Nephron progenitor cell (in vitro differentiated cells): ENCODE measurements around the gene TCEA3.

Source experiments
- DNase-seq: peaks from one replicate; pipeline ENCODE4 v3.0.0; 2021
- H3K27ac Mint-ChIP-seq: 2 replicates; pipeline ENCODE4 v1.8.0; 2021; ENCODE audit warnings: mild to moderate bottlenecking, moderate library complexity, mixed read lengths
- H3K27me3 Mint-ChIP-seq: 2 replicates; pipeline ENCODE4 v1.8.0; 2021; ENCODE audit warnings: mild to moderate bottlenecking, low read depth, mixed read lengths; ENCODE audit not compliant: poor library complexity
- H3K36me3 Mint-ChIP-seq: 2 replicates; pipeline ENCODE4 v1.8.0; 2021; ENCODE audit warnings: low read depth, mixed read lengths
- H3K4me1 Mint-ChIP-seq: 2 replicates; pipeline ENCODE4 v1.8.0; 2021; ENCODE audit warnings: mixed read lengths
- H3K4me3 Mint-ChIP-seq: 2 replicates; pipeline ENCODE4 v1.8.0; 2021; ENCODE audit warnings: mild to moderate bottlenecking, moderate library complexity, mixed read lengths
- H3K9me3 Mint-ChIP-seq: 2 replicates; pipeline ENCODE4 v1.8.0; 2021; ENCODE audit warnings: mild to moderate bottlenecking, moderate library complexity, mixed read lengths
- TF ChIP-seq, protein P1 (sequence below): fragments of 200-600 bp; sonication (generic); IDR thresholded peaks from 2 replicates; pipeline ENCODE4 v1.5.0; 2021; ENCODE audit warnings: antibody characterized with exemption

TCEA3 gene

GRCh38 chr1:23434260-23434775 lies 9.8 kb upstream of the TCEA3 start:
- TF ChIP-seq, protein P1, sequence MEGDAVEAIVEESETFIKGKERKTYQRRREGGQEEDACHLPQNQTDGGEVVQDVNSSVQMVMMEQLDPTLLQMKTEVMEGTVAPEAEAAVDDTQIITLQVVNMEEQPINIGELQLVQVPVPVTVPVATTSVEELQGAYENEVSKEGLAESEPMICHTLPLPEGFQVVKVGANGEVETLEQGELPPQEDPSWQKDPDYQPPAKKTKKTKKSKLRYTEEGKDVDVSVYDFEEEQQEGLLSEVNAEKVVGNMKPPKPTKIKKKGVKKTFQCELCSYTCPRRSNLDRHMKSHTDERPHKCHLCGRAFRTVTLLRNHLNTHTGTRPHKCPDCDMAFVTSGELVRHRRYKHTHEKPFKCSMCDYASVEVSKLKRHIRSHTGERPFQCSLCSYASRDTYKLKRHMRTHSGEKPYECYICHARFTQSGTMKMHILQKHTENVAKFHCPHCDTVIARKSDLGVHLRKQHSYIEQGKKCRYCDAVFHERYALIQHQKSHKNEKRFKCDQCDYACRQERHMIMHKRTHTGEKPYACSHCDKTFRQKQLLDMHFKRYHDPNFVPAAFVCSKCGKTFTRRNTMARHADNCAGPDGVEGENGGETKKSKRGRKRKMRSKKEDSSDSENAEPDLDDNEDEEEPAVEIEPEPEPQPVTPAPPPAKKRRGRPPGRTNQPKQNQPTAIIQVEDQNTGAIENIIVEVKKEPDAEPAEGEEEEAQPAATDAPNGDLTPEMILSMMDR = no peak
- H3K9me3 Mint-ChIP-seq = no peaks in the 10 kb centered on the region
- peaks cover 4% of the 10 kb centered on the region for H3K27me3 Mint-ChIP-seq
- H3K4me1 Mint-ChIP-seq = no peaks in the 10 kb centered on the region
- H3K4me3 Mint-ChIP-seq = no peak overlapping the region
- no peak for DNase-seq
- no peak overlapping the region for H3K27ac Mint-ChIP-seq
- H3K36me3 Mint-ChIP-seq = peaks cover 74% of the 10 kb centered on the region

DNA sequence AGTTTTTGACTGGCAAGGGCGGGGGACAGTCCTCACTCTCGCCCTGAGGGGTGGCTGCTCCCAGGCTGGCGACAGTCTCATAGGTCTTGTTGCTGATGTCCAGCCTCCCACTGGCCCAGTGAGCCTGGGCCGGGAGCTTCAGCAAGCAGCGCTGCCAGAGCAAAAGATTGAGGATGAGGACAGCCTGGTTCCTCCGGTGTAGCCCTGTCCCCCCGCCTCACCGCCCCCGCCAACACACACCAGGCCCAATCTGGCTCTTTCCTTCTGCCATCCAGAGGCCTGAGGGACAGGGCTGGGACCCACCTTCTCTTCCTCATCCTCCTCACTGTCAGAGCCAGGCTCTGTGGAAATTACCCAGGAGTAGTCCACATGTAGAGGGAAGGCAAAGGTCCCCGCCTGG lies 8.6 kb upstream of the TCEA3 start:
- no peaks in the 10 kb centered on the region for H3K4me1 Mint-ChIP-seq
- H3K36me3 Mint-ChIP-seq = peaks cover 73% of the 10 kb centered on the region
- TF ChIP-seq, protein P1 = no peak
- no peak overlapping the region for H3K4me3 Mint-ChIP-seq
- H3K9me3 Mint-ChIP-seq = no peaks in the 10 kb centered on the region
- peaks cover 2% of the 10 kb centered on the region for H3K27me3 Mint-ChIP-seq
- peak overlapping the region; percentile 87 for H3K27ac Mint-ChIP-seq
- no peak for DNase-seq

DNA sequence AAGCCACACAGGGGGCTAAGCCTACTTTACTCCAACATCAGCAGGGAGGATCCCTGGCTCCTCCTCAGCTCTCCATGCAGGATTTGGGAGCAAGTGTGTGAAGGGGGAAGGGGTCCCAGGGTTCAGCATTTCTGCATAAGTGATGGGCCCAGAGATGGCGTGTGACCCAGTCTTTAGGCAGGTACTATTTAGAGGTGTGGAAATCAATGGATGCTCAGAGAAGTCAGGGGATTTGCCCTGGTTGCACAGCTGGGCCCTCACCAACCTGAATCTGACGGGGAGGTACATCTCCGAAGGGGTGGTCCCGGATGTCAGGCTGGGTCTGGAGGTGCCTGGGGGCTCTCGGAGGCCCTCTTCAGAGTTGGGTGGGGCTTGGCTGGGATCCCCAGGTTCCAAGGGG lies 6.9 kb upstream of the TCEA3 start:
- Mint-ChIP-seq H3K4me3 (no peak overlapping the region), H3K4me1 (no peaks in the 10 kb centered on the region), H3K27me3 (peaks cover 3% of the 10 kb centered on the region), H3K27ac (no peak overlapping the region), H3K9me3 (no peaks in the 10 kb centered on the region), H3K36me3 (peaks cover 74% of the 10 kb centered on the region)
- TF ChIP-seq, protein P1 = no peak
- no peak for DNase-seq

DNA sequence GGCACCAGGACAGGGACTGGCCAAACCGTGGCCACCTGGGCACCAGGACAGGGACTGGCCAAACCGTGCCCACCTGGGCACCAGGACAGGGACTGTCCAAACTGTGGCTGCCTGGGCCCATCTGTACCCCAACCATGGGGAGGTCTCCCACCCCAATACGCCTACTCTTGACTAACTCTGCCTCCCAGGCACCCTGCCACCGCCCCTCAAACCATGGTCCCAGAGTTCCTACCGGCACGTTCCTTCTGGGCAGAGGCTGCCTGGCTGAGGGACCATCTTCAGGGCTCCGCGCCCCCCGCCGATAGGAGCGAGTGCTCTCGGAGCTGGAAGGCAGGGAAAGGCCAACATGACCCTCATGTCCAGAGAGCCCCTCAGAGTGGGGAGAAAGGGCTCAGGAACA lies 6.3 kb upstream of the TCEA3 start:
- Mint-ChIP-seq H3K27ac (no peak overlapping the region), H3K27me3 (peaks cover 10% of the 10 kb centered on the region), H3K4me1 (no peaks in the 10 kb centered on the region), H3K9me3 (no peaks in the 10 kb centered on the region), H3K36me3 (peaks cover 74% of the 10 kb centered on the region), H3K4me3 (no peak overlapping the region)
- TF ChIP-seq, protein P1 = no peak
- DNase-seq = no peak

DNA sequence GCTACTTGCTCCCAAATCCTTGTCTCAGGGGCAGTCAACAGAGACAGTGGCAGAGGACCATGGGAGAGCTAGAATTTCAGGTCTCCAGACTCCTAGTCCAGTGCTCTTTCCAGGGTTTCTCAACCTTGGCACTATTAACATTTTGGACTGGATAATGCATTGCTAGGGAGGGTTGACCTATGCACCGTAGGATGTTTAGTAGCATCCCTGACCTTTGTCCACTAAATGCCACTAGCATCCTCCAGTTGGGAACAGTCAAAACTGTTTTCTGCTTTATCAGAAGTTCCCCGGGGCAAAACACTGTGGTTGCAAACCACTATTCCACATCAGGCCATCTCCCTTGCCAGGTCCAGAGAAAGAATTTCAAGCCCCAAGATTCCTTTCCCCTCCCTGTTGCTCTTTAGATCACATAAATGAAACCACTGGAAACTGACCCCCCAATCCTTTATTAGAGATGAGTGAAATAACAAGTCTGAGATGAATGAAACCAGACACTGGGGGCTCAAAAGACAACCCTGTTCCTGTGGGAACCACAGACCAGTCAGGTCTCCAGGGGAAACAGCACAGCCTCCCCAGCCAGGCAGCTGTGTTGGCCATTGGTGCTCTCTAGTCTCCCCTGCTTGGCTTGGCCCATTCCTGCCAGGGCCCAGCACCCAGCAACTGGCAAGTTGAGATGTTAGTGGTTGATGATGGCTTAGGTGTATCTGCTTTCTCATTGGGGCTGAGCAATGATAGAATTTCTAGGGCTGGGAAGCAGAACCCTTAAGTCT lies 3.8 kb upstream of the TCEA3 start:
- TF ChIP-seq, protein P1 = no peak
- no peak overlapping the region for H3K27ac Mint-ChIP-seq
- H3K9me3 Mint-ChIP-seq = no peaks in the 10 kb centered on the region
- H3K4me1 Mint-ChIP-seq = peaks cover 15% of the 10 kb centered on the region
- H3K27me3 Mint-ChIP-seq = peaks cover 34% of the 10 kb centered on the region
- no peak overlapping the region for H3K4me3 Mint-ChIP-seq
- DNase-seq = no peak
- peaks cover 53% of the 10 kb centered on the region for H3K36me3 Mint-ChIP-seq

DNA sequence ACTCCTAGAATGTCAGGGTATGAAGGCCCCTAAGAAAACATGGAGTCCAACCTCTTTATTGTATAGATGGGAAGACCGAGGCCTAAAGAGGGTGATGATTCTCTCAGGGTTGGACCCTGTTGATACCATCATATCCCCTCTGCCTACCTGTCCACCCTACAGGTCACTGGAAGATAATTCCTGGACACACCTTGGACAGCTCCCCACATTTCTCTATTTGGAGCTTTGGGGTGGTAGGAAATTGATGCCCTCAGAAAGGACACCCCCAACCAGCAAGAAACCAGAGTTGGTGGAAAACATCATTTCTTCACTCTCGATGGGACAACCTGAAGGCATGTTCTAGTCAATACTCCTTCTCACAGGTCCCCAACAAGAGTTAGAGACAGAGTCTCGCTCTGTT lies 3.0 kb upstream of the TCEA3 start:
- H3K4me3 Mint-ChIP-seq = no peak overlapping the region
- H3K27ac Mint-ChIP-seq = no peak overlapping the region
- DNase-seq = no peak
- TF ChIP-seq, protein P1 = no peak
- H3K4me1 Mint-ChIP-seq = peaks cover 19% of the 10 kb centered on the region
- peaks cover 45% of the 10 kb centered on the region for H3K36me3 Mint-ChIP-seq
- no peaks in the 10 kb centered on the region for H3K9me3 Mint-ChIP-seq
- peaks cover 42% of the 10 kb centered on the region for H3K27me3 Mint-ChIP-seq
